Fibroblast of mammary gland (primary cell): ENCODE results near the gene NEURL1.

Experiments
- DNase-seq: peaks from one replicate; pipeline ENCODE4 v3.0.0-alpha.2; 2010; ENCODE audit warnings: low read depth
- H3K4me3 ChIP-seq: 2 replicates; pipeline ENCODE4 v1.5.1; 2011; ENCODE audit warnings: low read depth, mild to moderate bottlenecking, low read length, moderate library complexity; ENCODE audit not compliant: control insufficient read depth
- CTCF ChIP-seq: conservative IDR thresholded peaks from 2 replicates; pipeline ENCODE4 v1.5.1; 2011; ENCODE audit warnings: low read depth, low read length, inconsistent platforms; ENCODE audit not compliant: control insufficient read depth, insufficient read depth

NEURL1 gene

GRCh38 chr10:103541616-103542015 lies 48.1 kb downstream of the NEURL1 start:
- H3K4me3 ChIP-seq, result no peak overlapping the region
- no peak for DNase-seq
- no peak for TF ChIP-seq CTCF

GRCh38 chr10:103542764-103543616 lies 49.5 kb downstream of the NEURL1 start:
- peak; percentile 56 for TF ChIP-seq CTCF
- H3K4me3 ChIP-seq, result no peak overlapping the region
- peak; percentile 52 for DNase-seq

GRCh38 chr10:103543617-103544525 lies 50.4 kb downstream of the NEURL1 start:
- no peak for TF ChIP-seq CTCF
- H3K4me3 ChIP-seq, result no peak overlapping the region
- DNase-seq, result no peak

GRCh38 chr10:103544657-103545310 lies 51.3 kb downstream of the NEURL1 start:
- H3K4me3 ChIP-seq, result no peak overlapping the region
- no peak for TF ChIP-seq CTCF
- DNase-seq, result no peak

GRCh38 chr10:103545366-103545765 lies 51.9 kb downstream of the NEURL1 start:
- no peak for DNase-seq
- no peak for TF ChIP-seq CTCF
- H3K4me3 ChIP-seq, result no peak overlapping the region

- H3K4me3 ChIP-seq, result no peak overlapping the region
- no peak for TF ChIP-seq CTCF
- DNase-seq, result no peak
Measured at GRCh38 chr10:103545771-103546281, 52.3 kb downstream of the NEURL1 start.
